ENCODE results near the gene ZNF408.

Gene ZNF408

GRCh38 chr11:46727952-46728658, 27.3 kb downstream of the ZNF408 start:
- DNase-seq (ENCODE audit: low spot score) = no peak

- DNase-seq (ENCODE audit: low spot score) = no peak
Observed at GRCh38 chr11:46728659-46729040, 27.8 kb downstream of the ZNF408 start.

- no peak for DNase-seq (ENCODE audit: low spot score)
Observed at GRCh38 chr11:46729110-46730027, 28.5 kb downstream of the ZNF408 start.

GRCh38 chr11:46731545-46731944, 30.7 kb downstream of the ZNF408 start:
- no peak for DNase-seq (ENCODE audit: low spot score)

- no peak for DNase-seq (ENCODE audit: low spot score)
Observed at GRCh38 chr11:46733234-46733633, 32.4 kb downstream of the ZNF408 start.

- DNase-seq (ENCODE audit: low spot score) = no peak
Observed at GRCh38 chr11:46736146-46736545, 35.3 kb downstream of the ZNF408 start.

- DNase-seq (ENCODE audit: low spot score) = no peak
Observed at GRCh38 chr11:46736615-46737014, 35.8 kb downstream of the ZNF408 start.

- DNase-seq (ENCODE audit: low spot score) = no peak
Observed at GRCh38 chr11:46737699-46738098, 36.9 kb downstream of the ZNF408 start.

- no peak for DNase-seq (ENCODE audit: low spot score)
Observed at GRCh38 chr11:46738887-46739286, 38.1 kb downstream of the ZNF408 start.

GRCh38 chr11:46741600-46742484, 41.0 kb downstream of the ZNF408 start:
- DNase-seq (ENCODE audit: low spot score) = no peak

- DNase-seq (ENCODE audit: low spot score) = no peak
Observed at GRCh38 chr11:46743043-46743442, 42.2 kb downstream of the ZNF408 start.

- no peak for DNase-seq (ENCODE audit: low spot score)
Observed at GRCh38 chr11:46743693-46744339, 43.0 kb downstream of the ZNF408 start.

- no peak for DNase-seq (ENCODE audit: low spot score)
Observed at GRCh38 chr11:46745328-46745727, 44.5 kb downstream of the ZNF408 start.

- DNase-seq (ENCODE audit: low spot score) = no peak
Observed at GRCh38 chr11:46745995-46746394, 45.2 kb downstream of the ZNF408 start.

GRCh38 chr11:46747150-46747549, 46.3 kb downstream of the ZNF408 start:
- DNase-seq (ENCODE audit: low spot score) = no peak

Data from left forelimb (tissue), 1 donor.